Hepatocyte (in vitro differentiated cells): ENCODE measurements around the gene PTPRK. TPM values are rescaled to one million over a fixed set of nuclear protein-coding genes. Genes with fewer than 3 reads are reported as not detected.

ENCODE experiments used
- DNase-seq: peaks from one replicate; pipeline ENCODE4 v3.0.0-alpha.2; 2016; ENCODE audit warnings: low spot score
- H2AFZ ChIP-seq: fragments of 200-600 bp; sonication (generic); 2 replicates; pipeline ENCODE4 v1.6.0; 2016; ENCODE audit warnings: antibody characterized with exemption, mild to moderate bottlenecking
- H3K27ac ChIP-seq: fragments of 200-600 bp; sonication (generic); 2 replicates; pipeline ENCODE4 v1.5.1; 2016; ENCODE audit warnings: mild to moderate bottlenecking
- H3K27me3 ChIP-seq: fragments of 200-600 bp; sonication (generic); 2 replicates; pipeline ENCODE4 v1.6.1; 2016
- H3K36me3 ChIP-seq: fragments of 200-600 bp; sonication (generic); replicated peaks from 2 replicates; pipeline ENCODE4 v1.5.1; 2016; ENCODE audit warnings: low read depth; ENCODE audit not compliant: insufficient read depth
- H3K4me1 ChIP-seq: fragments of 200-600 bp; sonication (generic); 2 replicates; pipeline ENCODE4 v1.5.1; 2016; ENCODE audit warnings: mild to moderate bottlenecking, moderate library complexity; ENCODE audit not compliant: insufficient read depth
- H3K4me2 ChIP-seq: fragments of 200-600 bp; sonication (generic); 2 replicates; pipeline ENCODE4 v1.6.0; 2016
- H3K4me3 ChIP-seq: fragments of 200-600 bp; sonication (generic); 2 replicates; pipeline ENCODE4 v1.5.1; 2016; ENCODE audit warnings: mild to moderate bottlenecking
- H3K79me2 ChIP-seq: fragments of 200-600 bp; sonication (generic); 2 replicates; pipeline ENCODE4 v1.6.0; 2017; ENCODE audit warnings: mild to moderate bottlenecking
- H3K9me2 ChIP-seq: fragments of 200-600 bp; sonication (generic); replicated peaks from 2 replicates; pipeline ENCODE4 v1.6.0; 2017; ENCODE audit warnings: mild to moderate bottlenecking; ENCODE audit not compliant: insufficient read depth
- H3K9me3 ChIP-seq: fragments of 200-600 bp; sonication (generic); 2 replicates; pipeline ENCODE4 v1.5.1; 2016; ENCODE audit warnings: low read depth, mild to moderate bottlenecking
- H4K20me1 ChIP-seq: fragments of 200-600 bp; sonication (generic); 2 replicates; pipeline ENCODE4 v1.6.0; 2016; ENCODE audit warnings: mild to moderate bottlenecking; ENCODE audit not compliant: insufficient read depth, poor library complexity, severe bottlenecking
- EZH2 ChIP-seq: fragments of 200-600 bp; sonication (generic); IDR thresholded peaks from 2 replicates; pipeline ENCODE4 v1.6.1; 2016; ENCODE audit warnings: antibody characterized with exemption, mild to moderate bottlenecking, borderline replicate concordance
- EZH2phosphoT487 ChIP-seq: fragments of 200-600 bp; sonication (generic); IDR thresholded peaks from one replicate; pipeline ENCODE4 v1.6.1; 2018; ENCODE audit warnings: antibody characterized with exemption, mild to moderate bottlenecking, low read depth, moderate library complexity; ENCODE audit not compliant: unreplicated experiment, severe bottlenecking
- WGBS: methylation state at CpG from one replicate; pipeline ENCODE4 v1.1.6; 2016; ENCODE audit warnings: low lambda C conversion rate; ENCODE audit errors: missing lambda C conversion rate; 5-methylcytosine and 5-hydroxymethylcytosine counted together
- polyA plus RNA-seq: library from polyadenylated mRNA; unstranded; fragments of >200 nt; fragmentation: Nextera tagmentation; extraction: Ambion mirVana; gene quantifications from 2 replicates; pipeline ENCODE4 v1.2.1, GENCODE V29; 2016
- total RNA-seq: library from RNA; depleted of rRNA; stranded (reverse); fragments of >200 nt; gene quantifications from 2 replicates; pipeline ENCODE4 v1.2.3, GENCODE V29; 2014
- TF ChIP-seq, protein P1 (sequence below): fragments of 200-600 bp; sonication (generic); IDR thresholded peaks from 2 replicates; pipeline ENCODE4 v1.5.1; 2016; ENCODE audit warnings: antibody characterized with exemption, mild to moderate bottlenecking; ENCODE audit not compliant: poor library complexity

PTPRK gene
- total and polyA plus RNA-seq, 2 experiments from 2014 or later, result 42.0 to 80.2 TPM

DNA sequence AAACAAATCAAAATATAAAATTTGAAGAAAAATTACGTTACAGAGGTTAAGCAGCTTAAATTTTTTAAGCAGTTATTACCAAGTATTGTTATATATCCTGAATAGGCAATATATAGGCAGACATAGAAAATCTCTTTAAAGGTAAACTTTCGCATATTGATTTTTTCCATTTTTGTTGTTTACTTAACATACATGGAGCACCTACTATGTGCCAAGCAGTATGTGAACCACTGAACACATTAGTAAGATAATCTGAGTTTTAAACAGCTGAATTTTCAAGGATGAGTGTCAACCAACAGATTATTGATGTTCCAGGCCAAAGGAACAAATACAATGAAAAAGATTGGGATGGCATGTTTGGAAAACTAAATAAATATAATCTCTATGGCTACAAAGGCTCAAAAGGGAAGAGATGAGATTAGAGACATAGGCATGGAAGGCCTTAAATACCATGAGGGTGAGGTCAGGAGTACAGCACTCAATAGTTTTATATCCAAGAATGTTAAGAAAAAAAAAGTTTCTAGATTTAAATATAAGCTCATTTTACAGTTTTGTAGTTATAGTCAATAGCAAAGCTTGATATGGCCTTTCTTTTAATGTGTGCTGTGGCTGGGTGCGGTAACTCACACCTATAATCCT lies 277.5 kb downstream of the PTPRK start:
- Histone ChIP-seq H3K79me2 (peaks cover 36% of the 10 kb centered on the region), H2AFZ (no peak overlapping the region), H3K4me2 (no peak overlapping the region), H3K27me3 (no peaks in the 10 kb centered on the region), H3K9me3 (no peaks in the 10 kb centered on the region), H3K4me1 (no peaks in the 10 kb centered on the region), H3K4me3 (no peak overlapping the region), H3K27ac (no peak overlapping the region), H3K9me2 (no peaks in the 10 kb centered on the region), H4K20me1 (no peaks in the 10 kb centered on the region), H3K36me3 (no peaks in the 10 kb centered on the region)
- DNase-seq, result no peak
- 98% methylated on average over 3 of the region's 3 CpGs for WGBS
- TF ChIP-seq, protein P1, sequence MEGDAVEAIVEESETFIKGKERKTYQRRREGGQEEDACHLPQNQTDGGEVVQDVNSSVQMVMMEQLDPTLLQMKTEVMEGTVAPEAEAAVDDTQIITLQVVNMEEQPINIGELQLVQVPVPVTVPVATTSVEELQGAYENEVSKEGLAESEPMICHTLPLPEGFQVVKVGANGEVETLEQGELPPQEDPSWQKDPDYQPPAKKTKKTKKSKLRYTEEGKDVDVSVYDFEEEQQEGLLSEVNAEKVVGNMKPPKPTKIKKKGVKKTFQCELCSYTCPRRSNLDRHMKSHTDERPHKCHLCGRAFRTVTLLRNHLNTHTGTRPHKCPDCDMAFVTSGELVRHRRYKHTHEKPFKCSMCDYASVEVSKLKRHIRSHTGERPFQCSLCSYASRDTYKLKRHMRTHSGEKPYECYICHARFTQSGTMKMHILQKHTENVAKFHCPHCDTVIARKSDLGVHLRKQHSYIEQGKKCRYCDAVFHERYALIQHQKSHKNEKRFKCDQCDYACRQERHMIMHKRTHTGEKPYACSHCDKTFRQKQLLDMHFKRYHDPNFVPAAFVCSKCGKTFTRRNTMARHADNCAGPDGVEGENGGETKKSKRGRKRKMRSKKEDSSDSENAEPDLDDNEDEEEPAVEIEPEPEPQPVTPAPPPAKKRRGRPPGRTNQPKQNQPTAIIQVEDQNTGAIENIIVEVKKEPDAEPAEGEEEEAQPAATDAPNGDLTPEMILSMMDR, result no peak
- no peak for TF ChIP-seq EZH2
- no peak for TF ChIP-seq EZH2phosphoT487

DNA sequence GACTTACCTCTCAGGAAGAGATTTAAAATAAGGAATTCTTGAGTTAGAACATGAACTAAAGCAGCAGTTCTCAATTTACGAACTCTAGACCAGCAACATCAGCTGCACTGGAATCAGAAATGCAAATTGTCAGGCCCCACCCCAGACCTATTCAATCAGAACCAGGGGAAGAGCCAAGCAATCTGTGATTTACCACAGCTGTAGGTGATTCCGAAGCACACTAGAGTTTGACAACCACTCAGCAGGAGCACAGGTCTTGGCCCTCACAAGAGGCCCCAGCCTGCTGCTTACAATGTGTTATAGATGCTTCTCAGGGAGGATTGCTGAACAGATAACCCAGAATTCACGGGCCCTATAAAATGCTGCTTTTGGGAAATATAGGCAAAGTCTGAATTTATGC lies 279.2 kb downstream of the PTPRK start:
- Histone ChIP-seq H3K4me3 (no peak overlapping the region), H4K20me1 (no peaks in the 10 kb centered on the region), H3K4me2 (no peak overlapping the region), H3K9me2 (no peaks in the 10 kb centered on the region), H3K36me3 (no peaks in the 10 kb centered on the region), H3K9me3 (no peaks in the 10 kb centered on the region), H3K4me1 (no peaks in the 10 kb centered on the region), H3K27ac (no peak overlapping the region), H3K27me3 (no peaks in the 10 kb centered on the region), H2AFZ (no peak overlapping the region), H3K79me2 (peaks cover 27% of the 10 kb centered on the region)
- TF ChIP-seq EZH2phosphoT487, result no peak
- TF ChIP-seq, protein P1, result no peak
- no peak for TF ChIP-seq EZH2
- 81% methylated on average over 3 of the region's 3 CpGs for WGBS
- DNase-seq, result no peak

DNA sequence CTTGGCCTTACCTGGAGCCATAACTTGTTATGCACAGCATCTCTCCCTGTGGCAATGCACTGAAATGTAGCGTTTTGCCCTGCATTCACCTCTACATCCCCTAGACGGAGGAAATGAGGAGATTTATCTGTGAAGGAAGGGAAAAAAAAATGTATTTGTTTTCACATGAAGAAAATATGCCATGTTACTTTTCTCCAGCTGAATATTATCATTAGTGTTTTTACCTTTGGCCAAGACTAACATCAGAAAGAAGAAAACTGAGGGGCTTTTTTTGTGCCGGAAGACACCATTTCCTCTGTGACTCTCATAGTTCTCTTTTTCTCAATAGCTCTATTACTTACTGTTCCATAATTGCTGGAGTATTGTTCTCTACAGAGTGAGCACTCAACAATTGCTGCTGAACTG lies 280.4 kb downstream of the PTPRK start:
- no peaks in the 10 kb centered on the region for H3K9me3 ChIP-seq
- WGBS, result 89% methylated on average over 3 of the region's 3 CpGs
- H3K79me2 ChIP-seq, result peaks cover 16% of the 10 kb centered on the region
- no peak overlapping the region for H3K27ac ChIP-seq
- no peaks in the 10 kb centered on the region for H3K27me3 ChIP-seq
- no peak overlapping the region for H2AFZ ChIP-seq
- H3K4me1 ChIP-seq, result no peaks in the 10 kb centered on the region
- no peak for TF ChIP-seq EZH2phosphoT487
- TF ChIP-seq, protein P1, result no peak
- TF ChIP-seq EZH2, result no peak
- no peaks in the 10 kb centered on the region for H4K20me1 ChIP-seq
- H3K4me2 ChIP-seq, result no peak overlapping the region
- no peaks in the 10 kb centered on the region for H3K9me2 ChIP-seq
- no peaks in the 10 kb centered on the region for H3K36me3 ChIP-seq
- no peak overlapping the region for H3K4me3 ChIP-seq
- no peak for DNase-seq
